Thyroid gland (tissue), 4 donors: ENCODE measurements around the gene SRSF8. TPM values are rescaled to one million over a fixed set of nuclear protein-coding genes. Genes with fewer than 3 reads are reported as not detected.

Experiments used
- DNase-seq, 2 donors: peaks; one replicate each; pipeline ENCODE4 v3.0.0-alpha.2; 2019
- H3K27ac ChIP-seq, 3 donors: fragments of 200-600 bp; sonication (generic); 1 replicate in 2 of 3; 2 replicates in 1 of 3; pipeline ENCODE4 v1.5.1; 2016 to 2019; ENCODE audit warnings: mild to moderate bottlenecking in 1 of 3, moderate library complexity in 1 of 3
- H3K27me3 ChIP-seq: fragments of 200-600 bp; sonication (generic); one replicate; pipeline ENCODE4 v1.5.1; 2019
- H3K36me3 ChIP-seq, 2 donors: fragments of 200-600 bp; sonication (generic); one replicate each; pipeline ENCODE4 v1.5.1; 2016 to 2019
- H3K4me1 ChIP-seq, 2 donors: fragments of 200-600 bp; sonication (generic); one replicate each; pipeline ENCODE4 v1.5.1; 2017 to 2019
- H3K4me3 ChIP-seq, 3 donors: fragments of 200-600 bp; sonication (generic); replicated peaks in 1 of 3; 1 replicate in 2 of 3; 2 replicates in 1 of 3; pipeline ENCODE4 v1.5.1; 2016; ENCODE audit warnings: mild to moderate bottlenecking in 1 of 3
- H3K9me3 ChIP-seq: fragments of 200-600 bp; sonication (generic); one replicate; pipeline ENCODE4 v1.5.1; 2017
- POLR2A ChIP-seq, 2 donors: fragments of 450-650 bp; IDR thresholded peaks; one replicate each; pipeline ENCODE4 v1.6.1; 2017; ENCODE audit warnings: antibody characterized with exemption in 2 of 2, mild to moderate bottlenecking in 2 of 2, moderate library complexity in 1 of 2
- WGBS, 2 donors: methylation state at CpG; one replicate each; pipeline ENCODE4 v1.1.5; 2017; 5-methylcytosine and 5-hydroxymethylcytosine counted together
- intact Hi-C: fragments of 100-400 bp; cut with DNase I; formaldehyde crosslinking; loops from one replicate; pipeline ENCODE4 v1.15.1; 2023
- total RNA-seq, 4 donors: library from RNA; depleted of rRNA; stranded (reverse); fragments of >200 nt; gene quantifications; one replicate each; pipeline ENCODE4 v1.2.3, GENCODE V29; 2016
- TF ChIP-seq, protein P1 (sequence below), 6 experiments: fragments of 200-600 bp in 3 of 6; fragments of 450-650 bp in 3 of 6; sonication (generic) in 3 of 6; IDR thresholded peaks; one replicate each; pipeline ENCODE4 v1.5.1; 2016 to 2019; ENCODE audit warnings: antibody characterized with exemption in 6 of 6, mild to moderate bottlenecking in 2 of 6, inconsistent platforms in 1 of 6, moderate library complexity in 1 of 6

Gene SRSF8
- total RNA-seq, 4 donors from 2014 or later, result 42.9 to 53.5 (median 51.8) TPM

GRCh38 chr11:95092549-95093324 lies 26.0 kb downstream of the SRSF8 start:
- Histone ChIP-seq H3K36me3 (no peaks in the 10 kb centered on the region), H3K27me3 (no peaks in the 10 kb centered on the region), H3K27ac (no peak overlapping the region), H3K4me3 (no peak overlapping the region), H3K4me1 (peaks cover 17 to 61% of the 10 kb centered on the region in 2 donors), H3K9me3 (no peaks in the 10 kb centered on the region)
- DNase-seq, result peak in 1 of 2 donors; percentile 19
- intact Hi-C loops, result no loop called here
- 50 to 64% methylated on average over 5 of the region's 5 CpGs for WGBS, 2 donors
- TF ChIP-seq, protein P1, sequence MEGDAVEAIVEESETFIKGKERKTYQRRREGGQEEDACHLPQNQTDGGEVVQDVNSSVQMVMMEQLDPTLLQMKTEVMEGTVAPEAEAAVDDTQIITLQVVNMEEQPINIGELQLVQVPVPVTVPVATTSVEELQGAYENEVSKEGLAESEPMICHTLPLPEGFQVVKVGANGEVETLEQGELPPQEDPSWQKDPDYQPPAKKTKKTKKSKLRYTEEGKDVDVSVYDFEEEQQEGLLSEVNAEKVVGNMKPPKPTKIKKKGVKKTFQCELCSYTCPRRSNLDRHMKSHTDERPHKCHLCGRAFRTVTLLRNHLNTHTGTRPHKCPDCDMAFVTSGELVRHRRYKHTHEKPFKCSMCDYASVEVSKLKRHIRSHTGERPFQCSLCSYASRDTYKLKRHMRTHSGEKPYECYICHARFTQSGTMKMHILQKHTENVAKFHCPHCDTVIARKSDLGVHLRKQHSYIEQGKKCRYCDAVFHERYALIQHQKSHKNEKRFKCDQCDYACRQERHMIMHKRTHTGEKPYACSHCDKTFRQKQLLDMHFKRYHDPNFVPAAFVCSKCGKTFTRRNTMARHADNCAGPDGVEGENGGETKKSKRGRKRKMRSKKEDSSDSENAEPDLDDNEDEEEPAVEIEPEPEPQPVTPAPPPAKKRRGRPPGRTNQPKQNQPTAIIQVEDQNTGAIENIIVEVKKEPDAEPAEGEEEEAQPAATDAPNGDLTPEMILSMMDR (IDR thresholded peaks at IDR 0.05), result peak in 5 of 6 experiments; percentile 27 to 47 (median 39)
- TF ChIP-seq POLR2A (IDR thresholded peaks at IDR 0.05), result no peak

GRCh38 chr11:95093548-95093947 lies 26.8 kb downstream of the SRSF8 start:
- peaks cover 17 to 61% of the 10 kb centered on the region in 2 donors for H3K4me1 ChIP-seq
- H3K9me3 ChIP-seq, result no peaks in the 10 kb centered on the region
- DNase-seq, result no peak
- TF ChIP-seq, protein P1 (IDR thresholded peaks at IDR 0.05), result no peak
- no peak for TF ChIP-seq POLR2A (IDR thresholded peaks at IDR 0.05)
- 92 to 93% methylated on average over 3 of the region's 3 CpGs for WGBS, 2 donors
- no peaks in the 10 kb centered on the region for H3K27me3 ChIP-seq
- no peak overlapping the region for H3K4me3 ChIP-seq
- intact Hi-C loops, result no loop called here
- H3K36me3 ChIP-seq, result no peaks in the 10 kb centered on the region
- H3K27ac ChIP-seq, result no peak overlapping the region

DNA sequence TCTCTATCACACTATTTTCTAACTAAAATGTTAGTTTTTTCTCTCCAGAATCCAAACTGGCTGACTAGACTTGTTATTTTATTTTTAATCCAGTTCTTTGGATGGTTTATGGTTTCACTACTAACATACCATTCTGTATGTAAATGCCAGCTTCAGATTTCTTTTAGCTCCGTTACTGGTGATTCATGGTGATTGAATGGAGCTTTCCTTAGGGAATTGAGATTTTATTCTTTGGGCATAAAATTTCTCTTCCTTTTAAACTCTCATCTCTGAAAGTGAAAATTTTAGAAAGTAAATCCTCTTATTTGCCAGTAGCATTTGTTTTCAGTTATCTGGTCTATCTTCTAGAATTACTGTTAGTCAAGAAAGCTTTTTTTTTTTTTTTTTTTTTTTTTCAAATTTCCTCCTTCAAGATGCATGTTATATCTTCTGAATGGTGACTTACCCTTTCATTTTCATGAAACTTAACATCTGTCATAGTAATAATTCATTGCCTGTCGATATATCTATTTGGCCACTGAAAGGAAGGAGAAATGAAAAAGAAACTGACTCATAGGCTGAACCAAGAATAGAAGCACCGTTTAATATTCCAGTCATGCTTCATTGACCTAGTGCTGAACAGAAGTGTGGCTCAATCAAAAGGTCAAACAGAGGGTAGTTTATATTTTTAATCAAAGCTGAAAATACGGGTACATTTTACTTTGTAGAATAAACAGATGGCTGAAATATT lies 29.3 kb downstream of the SRSF8 start:
- H3K9me3 ChIP-seq, result no peaks in the 10 kb centered on the region
- TF ChIP-seq POLR2A (IDR thresholded peaks at IDR 0.05), result no peak
- TF ChIP-seq, protein P1 (IDR thresholded peaks at IDR 0.05), result no peak
- H3K27me3 ChIP-seq, result no peaks in the 10 kb centered on the region
- no peak for DNase-seq
- intact Hi-C loops, result no loop called here
- H3K36me3 ChIP-seq, result no peaks in the 10 kb centered on the region
- 31 to 39% methylated on average over 4 of the region's 4 CpGs for WGBS, 2 donors
- no peak overlapping the region for H3K4me3 ChIP-seq
- H3K4me1 ChIP-seq, result peaks cover 12 to 55% of the 10 kb centered on the region in 2 donors
- peak overlapping the region in 2 of 3 donors; percentile 24 to 57 for H3K27ac ChIP-seq

DNA sequence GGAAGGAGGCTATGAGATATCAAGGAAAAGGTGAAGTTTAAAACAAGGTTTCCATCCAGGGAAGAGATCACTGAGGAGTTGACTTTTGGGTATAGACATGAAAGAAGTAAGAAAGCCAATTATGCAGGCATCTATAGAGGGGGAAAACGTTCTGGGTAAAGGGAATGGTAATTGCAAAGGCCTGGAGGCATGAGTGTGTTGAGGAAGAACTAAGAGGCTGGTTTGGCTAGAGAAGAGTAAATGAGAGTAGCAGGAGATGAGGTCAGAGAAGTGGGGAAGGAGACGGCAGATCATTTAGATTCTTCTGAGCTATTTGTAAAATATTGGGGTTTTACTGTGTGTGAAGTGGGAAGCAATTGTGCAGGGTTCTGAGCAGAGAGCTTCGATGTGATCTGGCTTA lies 30.5 kb downstream of the SRSF8 start:
- 77 to 78% methylated on average over 3 of the region's 3 CpGs for WGBS, 2 donors
- intact Hi-C loops, result no loop called here
- Histone ChIP-seq H3K9me3 (no peaks in the 10 kb centered on the region), H3K4me3 (no peak overlapping the region), H3K27me3 (no peaks in the 10 kb centered on the region), H3K27ac (no peak overlapping the region), H3K36me3 (no peaks in the 10 kb centered on the region), H3K4me1 (peaks cover 12 to 45% of the 10 kb centered on the region in 2 donors)
- no peak for TF ChIP-seq POLR2A (IDR thresholded peaks at IDR 0.05)
- TF ChIP-seq, protein P1 (IDR thresholded peaks at IDR 0.05), result no peak
- DNase-seq, result no peak

GRCh38 chr11:95098826-95099225 lies 32.1 kb downstream of the SRSF8 start:
- intact Hi-C loops, result no loop called here
- Histone ChIP-seq H3K4me1 (peaks cover 12 to 29% of the 10 kb centered on the region in 2 donors), H3K36me3 (no peaks in the 10 kb centered on the region), H3K4me3 (no peak overlapping the region), H3K27ac (no peak overlapping the region), H3K9me3 (no peaks in the 10 kb centered on the region), H3K27me3 (no peaks in the 10 kb centered on the region)
- DNase-seq, result no peak
- TF ChIP-seq, protein P1 (IDR thresholded peaks at IDR 0.05), result no peak
- TF ChIP-seq POLR2A (IDR thresholded peaks at IDR 0.05), result no peak
- 93 to 100% methylated on average over 3 of the region's 3 CpGs for WGBS, 2 donors
